SU-DHL-6 (cell line): ENCODE results near the gene C14orf93.

Source experiments
- H2AFZ ChIP-seq: fragments of 200-600 bp; sonication (generic); 2 replicates; pipeline ENCODE4 v1.6.1; 2014; ENCODE audit warnings: low read depth, mild to moderate bottlenecking, moderate library complexity, mixed read lengths, antibody characterized with exemption, low read length; ENCODE audit not compliant: severe bottlenecking
- H3F3A ChIP-seq: fragments of 200-600 bp; shearing (Covaris generic); 2 replicates; pipeline ENCODE4 v1.6.0; 2016; ENCODE audit warnings: antibody characterized with exemption, mild to moderate bottlenecking; ENCODE audit not compliant: insufficient read depth
- H3K27ac ChIP-seq: fragments of 200-600 bp; sonication (generic); 2 replicates; pipeline ENCODE4 v1.5.1; 2016; ENCODE audit warnings: low read depth, mild to moderate bottlenecking, low read length, moderate library complexity, mixed read lengths
- H3K27me3 ChIP-seq: fragments of 200-600 bp; sonication (generic), shearing (Covaris generic); 2 replicates; pipeline ENCODE4 v1.6.0; 2014; ENCODE audit warnings: mild to moderate bottlenecking, low read length
- H3K36me3 ChIP-seq: fragments of 200-600 bp; sonication (generic); 2 replicates; pipeline ENCODE4 v1.6.1; 2014; ENCODE audit warnings: mild to moderate bottlenecking, low read length, mixed read lengths
- H3K4me2 ChIP-seq: fragments of 300-600, 200-600 bp; shearing (Covaris generic), sonication (generic); 2 replicates; pipeline ENCODE4 v1.6.0; 2014; ENCODE audit warnings: low read length, low read depth, mild to moderate bottlenecking; ENCODE audit not compliant: poor library complexity, severe bottlenecking
- H3K4me3 ChIP-seq: fragments of 200-600 bp; sonication (generic); 2 replicates; pipeline ENCODE4 v1.5.1; 2014; ENCODE audit warnings: antibody characterized with exemption, low read length, mild to moderate bottlenecking, mixed read lengths; ENCODE audit not compliant: insufficient read depth, poor library complexity, severe bottlenecking
- H3K79me2 ChIP-seq: fragments of 200-600 bp; sonication (generic); 2 replicates; pipeline ENCODE4 v1.6.1; 2014; ENCODE audit warnings: mild to moderate bottlenecking, low read length, moderate library complexity; ENCODE audit not compliant: insufficient read depth
- H3K9ac ChIP-seq: fragments of 200-600 bp; sonication (generic); 2 replicates; pipeline ENCODE4 v1.7.0; 2014; ENCODE audit warnings: mild to moderate bottlenecking, low read length
- H3K9me2 ChIP-seq: fragments of 200-600 bp; sonication (generic); replicated peaks from 2 replicates; pipeline ENCODE4 v1.6.1; 2014; ENCODE audit warnings: low read length; ENCODE audit not compliant: insufficient read depth
- H3K9me3 ChIP-seq: fragments of 200-600 bp; sonication (generic); 2 replicates; pipeline ENCODE4 v1.6.1; 2014; ENCODE audit warnings: low read length, mixed read lengths; ENCODE audit not compliant: insufficient read depth
- H4K20me1 ChIP-seq: fragments of 200-600 bp; sonication (generic); 2 replicates; pipeline ENCODE4 v1.6.1; 2014; ENCODE audit warnings: low read depth, mild to moderate bottlenecking, antibody characterized with exemption, low read length, moderate library complexity, mixed read lengths
- EZH2phosphoT487 ChIP-seq: fragments of 200-600 bp; sonication (generic), shearing (Covaris generic); conservative IDR thresholded peaks from 2 replicates; pipeline ENCODE4 v1.6.1; 2018; ENCODE audit warnings: mild to moderate bottlenecking, antibody characterized with exemption, low read length, moderate library complexity, mixed read lengths
- TF ChIP-seq, protein P1 (sequence below): fragments of 200-600 bp; sonication (generic); IDR thresholded peaks from one replicate; pipeline ENCODE4 v1.5.1; 2017; ENCODE audit warnings: antibody characterized with exemption, mild to moderate bottlenecking, low read length, moderate library complexity; ENCODE audit not compliant: insufficient read depth, poor library complexity, severe bottlenecking

Gene C14orf93

DNA sequence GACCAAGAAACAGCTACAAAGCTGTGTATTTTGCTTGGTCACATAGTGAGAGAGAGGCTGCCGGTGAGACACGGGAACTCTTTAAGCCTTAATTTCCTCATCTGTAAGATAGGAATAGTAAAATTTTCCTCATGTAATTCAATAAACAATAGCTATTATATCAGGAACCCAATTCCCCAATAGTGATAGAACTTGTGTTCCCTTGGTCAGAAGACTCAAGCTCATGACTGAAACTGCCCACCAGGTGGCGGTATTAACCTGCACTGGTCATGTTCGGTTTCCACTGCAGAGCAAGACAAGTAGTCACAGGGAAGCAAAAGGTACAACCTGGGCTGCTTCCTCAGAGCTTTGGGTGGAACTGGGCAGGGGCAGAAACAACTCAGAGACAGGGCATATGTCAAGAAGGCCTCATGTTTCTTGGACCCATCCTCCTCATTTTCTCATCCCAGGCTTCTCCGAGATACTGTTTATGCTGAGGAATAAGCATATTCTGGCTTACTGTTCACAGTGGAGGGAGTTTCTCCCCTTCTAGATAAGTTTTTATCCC, 23.4 kb downstream of the C14orf93 start:
- Histone ChIP-seq H3K79me2 (no peaks in the 10 kb centered on the region), H3K9me3 (no peaks in the 10 kb centered on the region), H3K9me2 (no peaks in the 10 kb centered on the region), H3K36me3 (no peaks in the 10 kb centered on the region), H2AFZ (no peak overlapping the region), H4K20me1 (no peaks in the 10 kb centered on the region), H3K27me3 (no peaks in the 10 kb centered on the region), H3K4me3 (no peak overlapping the region), H3F3A (no peaks in the 10 kb centered on the region), H3K27ac (no peak overlapping the region), H3K4me2 (no peak overlapping the region), H3K9ac (no peak overlapping the region)
- TF ChIP-seq, protein P1, sequence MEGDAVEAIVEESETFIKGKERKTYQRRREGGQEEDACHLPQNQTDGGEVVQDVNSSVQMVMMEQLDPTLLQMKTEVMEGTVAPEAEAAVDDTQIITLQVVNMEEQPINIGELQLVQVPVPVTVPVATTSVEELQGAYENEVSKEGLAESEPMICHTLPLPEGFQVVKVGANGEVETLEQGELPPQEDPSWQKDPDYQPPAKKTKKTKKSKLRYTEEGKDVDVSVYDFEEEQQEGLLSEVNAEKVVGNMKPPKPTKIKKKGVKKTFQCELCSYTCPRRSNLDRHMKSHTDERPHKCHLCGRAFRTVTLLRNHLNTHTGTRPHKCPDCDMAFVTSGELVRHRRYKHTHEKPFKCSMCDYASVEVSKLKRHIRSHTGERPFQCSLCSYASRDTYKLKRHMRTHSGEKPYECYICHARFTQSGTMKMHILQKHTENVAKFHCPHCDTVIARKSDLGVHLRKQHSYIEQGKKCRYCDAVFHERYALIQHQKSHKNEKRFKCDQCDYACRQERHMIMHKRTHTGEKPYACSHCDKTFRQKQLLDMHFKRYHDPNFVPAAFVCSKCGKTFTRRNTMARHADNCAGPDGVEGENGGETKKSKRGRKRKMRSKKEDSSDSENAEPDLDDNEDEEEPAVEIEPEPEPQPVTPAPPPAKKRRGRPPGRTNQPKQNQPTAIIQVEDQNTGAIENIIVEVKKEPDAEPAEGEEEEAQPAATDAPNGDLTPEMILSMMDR: peak; percentile 95
- no peak for TF ChIP-seq EZH2phosphoT487

DNA sequence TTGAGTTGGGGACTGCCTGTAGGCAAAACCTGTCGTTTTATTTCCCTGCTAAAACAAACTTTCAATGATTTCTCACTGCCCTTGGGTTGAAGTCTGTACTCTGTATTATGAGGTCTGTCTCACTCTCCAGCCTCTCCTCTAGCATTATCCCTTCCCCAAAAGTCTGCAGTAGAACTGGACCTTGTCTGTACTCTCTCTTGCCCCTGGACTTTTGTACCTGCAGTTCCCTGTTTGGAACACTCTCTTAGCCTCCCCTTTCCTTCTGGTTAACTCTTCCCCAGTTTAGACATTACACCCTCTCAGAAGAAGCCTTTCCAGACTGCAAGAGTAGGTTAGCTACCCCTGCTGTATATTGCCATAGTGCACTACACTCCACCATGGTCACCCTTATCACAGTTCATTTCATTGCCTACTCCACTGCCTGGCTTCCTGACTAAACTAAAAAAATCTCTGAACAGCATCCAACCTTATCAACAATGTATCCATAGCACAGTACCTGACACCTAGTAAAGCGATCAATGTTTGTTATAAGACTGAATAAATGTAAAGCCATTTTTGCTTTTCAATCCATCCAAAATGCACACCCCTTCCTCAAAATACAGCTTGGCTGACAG, 23.9 kb downstream of the C14orf93 start:
- Histone ChIP-seq H3K79me2 (no peaks in the 10 kb centered on the region), H2AFZ (no peak overlapping the region), H3K9ac (no peak overlapping the region; the same call in 1 of the 2 replicates), H3K9me3 (no peaks in the 10 kb centered on the region), H3K4me3 (no peak overlapping the region), H3K36me3 (no peaks in the 10 kb centered on the region), H3K27ac (no peak overlapping the region), H3K27me3 (no peaks in the 10 kb centered on the region), H3F3A (no peaks in the 10 kb centered on the region), H4K20me1 (no peaks in the 10 kb centered on the region), H3K4me2 (no peak overlapping the region), H3K9me2 (no peaks in the 10 kb centered on the region)
- TF ChIP-seq, protein P1: no peak
- no peak for TF ChIP-seq EZH2phosphoT487

DNA sequence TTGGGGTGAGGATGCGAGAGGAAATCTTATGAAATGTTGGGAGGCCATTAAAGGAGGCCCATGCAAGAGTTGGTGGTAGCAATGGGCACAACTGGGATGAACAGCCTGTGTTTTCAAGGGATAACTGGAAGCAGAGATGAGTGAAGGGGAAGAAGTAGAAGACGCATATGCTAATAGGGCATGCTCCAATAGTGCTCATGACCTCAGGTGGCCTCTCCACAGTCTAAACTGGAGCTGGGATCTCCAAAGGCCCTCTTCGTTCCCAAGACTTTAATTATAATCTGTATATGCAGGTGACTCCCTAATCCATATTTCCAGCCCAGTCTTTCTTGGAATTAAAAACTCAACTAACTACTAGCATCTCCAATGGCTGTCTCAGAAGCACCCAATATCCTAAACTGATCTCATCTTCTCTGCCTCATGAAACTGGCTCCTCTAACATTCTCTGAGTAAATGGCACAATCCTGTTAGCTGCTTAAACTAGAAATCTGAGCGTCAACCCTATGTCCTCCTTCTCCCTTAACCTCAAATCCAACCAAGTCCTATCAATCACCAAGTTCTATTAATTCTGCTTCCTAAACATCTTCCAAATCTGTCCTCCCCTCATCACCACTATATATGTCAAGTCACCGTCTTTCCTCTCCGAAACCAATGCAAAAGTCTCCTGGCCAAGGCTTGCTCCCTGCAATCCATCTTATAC, 24.8 kb downstream of the C14orf93 start:
- H3K27ac ChIP-seq: no peak overlapping the region
- TF ChIP-seq, protein P1: no peak
- no peak for TF ChIP-seq EZH2phosphoT487
- H3K9me3 ChIP-seq: no peaks in the 10 kb centered on the region
- no peak overlapping the region for H3K4me2 ChIP-seq
- no peaks in the 10 kb centered on the region for H3F3A ChIP-seq
- H3K36me3 ChIP-seq: no peaks in the 10 kb centered on the region
- H4K20me1 ChIP-seq: no peaks in the 10 kb centered on the region
- no peak overlapping the region for H3K4me3 ChIP-seq
- H3K79me2 ChIP-seq: no peaks in the 10 kb centered on the region
- no peak overlapping the region for H3K9ac ChIP-seq
- no peaks in the 10 kb centered on the region for H3K27me3 ChIP-seq
- no peak overlapping the region for H2AFZ ChIP-seq
- H3K9me2 ChIP-seq: no peaks in the 10 kb centered on the region
